Right hindlimb (tissue), 1 donor: Measurements from ENCODE around the gene PLEKHJ1.

Source experiments
- DNase-seq: peaks from one replicate; pipeline ENCODE4 v3.0.0-alpha.2; 2018

Gene PLEKHJ1

GRCh38 chr19:2234996-2235380 is 1.1 kb downstream of the PLEKHJ1 start:
- DNase-seq: no peak

- no peak for DNase-seq
These were observed 2.4 kb downstream of the PLEKHJ1 start for GRCh38 chr19:2233601-2234280.

- DNase-seq: no peak
These were observed 3.6 kb downstream of the PLEKHJ1 start for GRCh38 chr19:2232286-2233151.

- no peak for DNase-seq
These were observed 4.4 kb downstream of the PLEKHJ1 start for GRCh38 chr19:2231621-2232221.

GRCh38 chr19:2230807-2231533 is 5.2 kb downstream of the PLEKHJ1 start:
- no peak for DNase-seq

- no peak for DNase-seq
These were observed 6.0 kb downstream of the PLEKHJ1 start for GRCh38 chr19:2230033-2230531.

- DNase-seq: no peak
These were observed 6.8 kb downstream of the PLEKHJ1 start for GRCh38 chr19:2229103-2230032.

GRCh38 chr19:2228157-2229030 is 7.7 kb downstream of the PLEKHJ1 start:
- no peak for DNase-seq

GRCh38 chr19:2227415-2228156 is 8.5 kb downstream of the PLEKHJ1 start:
- no peak for DNase-seq

- no peak for DNase-seq
These were observed 9.2 kb downstream of the PLEKHJ1 start for GRCh38 chr19:2226840-2227360.

- DNase-seq: no peak
These were observed 9.9 kb downstream of the PLEKHJ1 start for GRCh38 chr19:2226051-2226839.

GRCh38 chr19:2225415-2226050 is 10.6 kb downstream of the PLEKHJ1 start:
- DNase-seq: no peak

GRCh38 chr19:2224754-2225349 is 11.3 kb downstream of the PLEKHJ1 start:
- no peak for DNase-seq

GRCh38 chr19:2223959-2224358 is 12.2 kb downstream of the PLEKHJ1 start:
- no peak for DNase-seq

GRCh38 chr19:2223391-2223790 is 12.7 kb downstream of the PLEKHJ1 start:
- DNase-seq: no peak

GRCh38 chr19:2221918-2222317 is 14.2 kb downstream of the PLEKHJ1 start:
- no peak for DNase-seq

GRCh38 chr19:2221250-2221831 is 14.8 kb downstream of the PLEKHJ1 start:
- no peak for DNase-seq

- no peak for DNase-seq
These were observed 16.4 kb downstream of the PLEKHJ1 start for GRCh38 chr19:2219726-2220125.
